GM23338 (cell line): ENCODE measurements around the gene FRMD1. TPM values are rescaled to one million over a fixed set of nuclear protein-coding genes. Genes with fewer than 3 reads are reported as not detected.
A peak's percentile ranks its signal among the peaks of the same experiment; 100 is the strongest.

Experiments
- ATAC-seq: fragments of 200-7000 bp; cut with Tn5 transposase; 3 replicates; pipeline ENCODE4 v1.9.1; 2020
- DNase-seq: peaks from one replicate; pipeline ENCODE4 v3.0.0-alpha.2; 2015; ENCODE audit warnings: low spot score
- H2AFZ ChIP-seq: fragments of 200-600 bp; sonication (generic); 2 replicates; pipeline ENCODE4 v1.8.0; 2016; ENCODE audit warnings: antibody characterized with exemption, mild to moderate bottlenecking, moderate library complexity
- H3F3A ChIP-seq: fragments of 200-600 bp; sonication (generic); replicated peaks from 2 replicates; pipeline ENCODE4 v1.8.0; 2017; ENCODE audit warnings: antibody characterized with exemption, mixed run types, low read depth
- H3K27ac ChIP-seq: fragments of 200-600 bp; sonication (generic); 2 replicates; pipeline ENCODE4 v1.6.1; 2016; ENCODE audit warnings: low read depth
- H3K27me3 ChIP-seq: fragments of 200-600 bp; sonication (generic); 2 replicates; pipeline ENCODE4 v1.8.0; 2016; ENCODE audit warnings: mild to moderate bottlenecking, mixed run types, moderate library complexity; ENCODE audit not compliant: insufficient read depth
- H3K36me3 ChIP-seq: fragments of 200-600 bp; sonication (generic); 2 replicates; pipeline ENCODE4 v1.8.0; 2016; ENCODE audit warnings: mild to moderate bottlenecking; ENCODE audit not compliant: insufficient read depth
- H3K4me1 ChIP-seq: fragments of 200-600 bp; sonication (generic); 2 replicates; pipeline ENCODE4 v1.8.0; 2016; ENCODE audit warnings: mild to moderate bottlenecking, moderate library complexity; ENCODE audit not compliant: insufficient read depth
- H3K4me2 ChIP-seq: fragments of 200-600 bp; sonication (generic); 2 replicates; pipeline ENCODE4 v1.7.1; 2017; ENCODE audit warnings: mixed run types
- H3K4me3 ChIP-seq: fragments of 200-600 bp; sonication (generic); 2 replicates; pipeline ENCODE4 v1.6.1; 2016; ENCODE audit warnings: mixed run types
- H3K79me2 ChIP-seq: fragments of 200-600 bp; sonication (generic); replicated peaks from 2 replicates; pipeline ENCODE4 v1.8.0; 2017; ENCODE audit warnings: mild to moderate bottlenecking; ENCODE audit not compliant: insufficient read depth
- H3K9me2 ChIP-seq: fragments of 200-600 bp; sonication (generic); 2 replicates; pipeline ENCODE4 v1.8.0; 2017; ENCODE audit not compliant: insufficient read depth
- H4K20me1 ChIP-seq: fragments of 200-600 bp; sonication (generic); replicated peaks from 2 replicates; pipeline ENCODE4 v1.8.0; 2017; ENCODE audit warnings: mild to moderate bottlenecking; ENCODE audit not compliant: insufficient read depth
- H3K27ac Mint-ChIP-seq: 2 replicates; pipeline ENCODE4 v1.8.0; 2020; ENCODE audit warnings: inconsistent platforms, mild to moderate bottlenecking, moderate library complexity, mixed read lengths
- H3K27me3 Mint-ChIP-seq: 3 replicates; pipeline ENCODE4 v1.8.0; 2022; ENCODE audit warnings: low read depth, mild to moderate bottlenecking, moderate library complexity, mixed read lengths, inconsistent platforms; ENCODE audit not compliant: insufficient read depth, poor library complexity
- H3K36me3 Mint-ChIP-seq: 3 replicates; pipeline ENCODE4 v1.8.0; 2021; ENCODE audit warnings: low read depth, mild to moderate bottlenecking, inconsistent platforms, moderate library complexity, mixed read lengths
- H3K4me1 Mint-ChIP-seq: 3 replicates; pipeline ENCODE4 v1.8.0; 2020; ENCODE audit warnings: mild to moderate bottlenecking, inconsistent platforms, mixed read lengths
- H3K4me3 Mint-ChIP-seq: 3 replicates; pipeline ENCODE4 v1.8.0; 2021; ENCODE audit warnings: moderate library complexity, mild to moderate bottlenecking, inconsistent platforms, mixed read lengths
- H3K9me3 Mint-ChIP-seq: 3 replicates; pipeline ENCODE4 v1.8.0; 2020; ENCODE audit warnings: moderate library complexity, mild to moderate bottlenecking, inconsistent platforms, mixed read lengths
- CREB1 ChIP-seq: fragments of 250-450 bp; sonication (Bioruptor Pico); IDR thresholded peaks from 2 replicates; pipeline ENCODE4 v1.5.0; 2020; ENCODE audit warnings: low read depth, mild to moderate bottlenecking, moderate library complexity
- EZH2 ChIP-seq: fragments of 200-600 bp; sonication (generic); IDR thresholded peaks from one replicate; pipeline ENCODE4 v1.8.0; 2017; ENCODE audit warnings: antibody characterized with exemption, mild to moderate bottlenecking, low read depth; ENCODE audit not compliant: unreplicated experiment
- EZH2phosphoT487 ChIP-seq: fragments of 200-600 bp; sonication (generic); IDR thresholded peaks from one replicate; pipeline ENCODE4 v1.8.1; 2018; ENCODE audit warnings: antibody characterized with exemption; ENCODE audit not compliant: unreplicated experiment
- JUNB ChIP-seq: IDR thresholded peaks from one replicate; pipeline ENCODE4 v1.6.1; 2016; ENCODE audit warnings: antibody characterized with exemption; ENCODE audit not compliant: unreplicated experiment
- NANOG ChIP-seq: IDR thresholded peaks from 2 replicates; pipeline ENCODE4 v1.6.1; 2016; ENCODE audit warnings: antibody characterized with exemption, borderline replicate concordance
- POLR2AphosphoS5 ChIP-seq: IDR thresholded peaks from 2 replicates; pipeline ENCODE4 v1.6.1; 2016; ENCODE audit warnings: antibody characterized with exemption, low read depth
- STAT1 ChIP-seq: IDR thresholded peaks from one replicate; pipeline ENCODE4 v1.6.1; 2016; ENCODE audit warnings: antibody characterized with exemption; ENCODE audit not compliant: unreplicated experiment
- ZNF114 ChIP-seq: fragments of 250-450 bp; sonication (Bioruptor Pico); IDR thresholded peaks from 2 replicates; pipeline ENCODE4 v1.5.0; 2020; ENCODE audit warnings: mild to moderate bottlenecking, moderate library complexity
- ZNF331 ChIP-seq: fragments of 250-450 bp; sonication (Bioruptor Pico); IDR thresholded peaks from 2 replicates; pipeline ENCODE4 v1.5.0; 2020; ENCODE audit warnings: low read depth, mild to moderate bottlenecking, moderate library complexity
- polyA plus RNA-seq: library from polyadenylated mRNA; unstranded; fragments of >200 nt; fragmentation: Nextera tagmentation; extraction: Ambion mirVana; gene quantifications from 2 replicates; pipeline ENCODE4 v1.2.1, GENCODE V29; 2016
- total RNA-seq: library from RNA; depleted of rRNA; stranded (reverse); fragments of >200 nt; shearing (Covaris generic); gene quantifications from 2 replicates; pipeline ENCODE4 v1.2.3, GENCODE V29; 2014
- TF ChIP-seq, protein P1 (sequence below): fragments of 250-450 bp; sonication (Bioruptor Pico); IDR thresholded peaks from 2 replicates; pipeline ENCODE4 v1.5.0; 2020; ENCODE audit warnings: mild to moderate bottlenecking, moderate library complexity
- TF ChIP-seq, protein P2 (sequence below): IDR thresholded peaks from 2 replicates; pipeline ENCODE4 v1.6.1; 2016; ENCODE audit warnings: antibody characterized with exemption
- TF ChIP-seq, protein P3 (sequence below), 2 experiments: fragments of 200-600 bp in 1 of 2; sonication (generic) in 1 of 2; conservative IDR thresholded peaks; 2 replicates each; pipeline versions ENCODE4 v1.5.1 to v1.6.1; 2016 to 2017; ENCODE audit warnings: antibody characterized with exemption in 2 of 2, low read depth in 2 of 2, mild to moderate bottlenecking in 2 of 2, moderate library complexity in 1 of 2
- TF ChIP-seq, protein P4 (sequence below): IDR thresholded peaks from one replicate; pipeline ENCODE4 v1.6.1; 2018; ENCODE audit warnings: antibody characterized with exemption; ENCODE audit not compliant: unreplicated experiment

The FRMD1 gene
- total and polyA plus RNA-seq, 2 experiments from 2014 or later = 1.0 to 2.0 TPM

DNA sequence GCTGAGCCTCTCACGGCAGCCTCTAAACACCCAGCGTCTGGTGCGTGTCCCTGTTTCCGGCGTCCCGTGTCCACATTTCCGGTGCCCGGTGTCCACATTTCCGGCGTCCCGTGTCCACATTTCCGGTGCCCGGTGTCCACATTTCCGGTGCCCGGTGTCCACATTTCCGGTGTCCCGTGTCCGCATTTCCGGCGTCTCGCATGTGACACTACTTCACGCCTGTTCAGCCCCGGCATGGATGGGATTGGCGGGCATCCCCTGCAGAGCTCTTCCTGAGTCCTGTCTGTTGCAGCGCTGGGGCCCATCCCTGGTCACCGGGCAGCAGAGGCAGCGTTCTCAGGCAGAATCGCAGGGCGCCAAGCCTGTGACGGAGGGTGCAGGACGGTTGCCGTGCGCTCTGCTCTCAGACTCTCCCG lies 3.2 kb downstream of the FRMD1 start:
- H3K4me2 ChIP-seq = no peak overlapping the region
- no peak overlapping the region for H3K4me3 ChIP-seq
- H3K27ac ChIP-seq = no peak overlapping the region
- Mint-ChIP-seq H3K9me3 (no peaks in the 10 kb centered on the region), H3K4me3 (no peak overlapping the region), H3K36me3 (no peaks in the 10 kb centered on the region), H3K27me3 (peaks cover 12% of the 10 kb centered on the region), H3K4me1 (peaks cover 7% of the 10 kb centered on the region), H3K27ac (no peak overlapping the region)
- peak overlapping the region; percentile 80; the same call in 1 of the 2 replicates for H2AFZ ChIP-seq
- H3F3A ChIP-seq = 0 out of 2 replicates have a peak, but pooled peaks cover 3% of the 10 kb centered on the region
- H3K4me1 ChIP-seq = no peaks in the 10 kb centered on the region
- DNase-seq (no peak), ATAC-seq (no peak)
- no peak for TF ChIP-seq EZH2phosphoT487
- no peak for TF ChIP-seq EZH2
- TF ChIP-seq ZNF331 = no peak
- TF ChIP-seq JUNB = no peak
- TF ChIP-seq, protein P1, sequence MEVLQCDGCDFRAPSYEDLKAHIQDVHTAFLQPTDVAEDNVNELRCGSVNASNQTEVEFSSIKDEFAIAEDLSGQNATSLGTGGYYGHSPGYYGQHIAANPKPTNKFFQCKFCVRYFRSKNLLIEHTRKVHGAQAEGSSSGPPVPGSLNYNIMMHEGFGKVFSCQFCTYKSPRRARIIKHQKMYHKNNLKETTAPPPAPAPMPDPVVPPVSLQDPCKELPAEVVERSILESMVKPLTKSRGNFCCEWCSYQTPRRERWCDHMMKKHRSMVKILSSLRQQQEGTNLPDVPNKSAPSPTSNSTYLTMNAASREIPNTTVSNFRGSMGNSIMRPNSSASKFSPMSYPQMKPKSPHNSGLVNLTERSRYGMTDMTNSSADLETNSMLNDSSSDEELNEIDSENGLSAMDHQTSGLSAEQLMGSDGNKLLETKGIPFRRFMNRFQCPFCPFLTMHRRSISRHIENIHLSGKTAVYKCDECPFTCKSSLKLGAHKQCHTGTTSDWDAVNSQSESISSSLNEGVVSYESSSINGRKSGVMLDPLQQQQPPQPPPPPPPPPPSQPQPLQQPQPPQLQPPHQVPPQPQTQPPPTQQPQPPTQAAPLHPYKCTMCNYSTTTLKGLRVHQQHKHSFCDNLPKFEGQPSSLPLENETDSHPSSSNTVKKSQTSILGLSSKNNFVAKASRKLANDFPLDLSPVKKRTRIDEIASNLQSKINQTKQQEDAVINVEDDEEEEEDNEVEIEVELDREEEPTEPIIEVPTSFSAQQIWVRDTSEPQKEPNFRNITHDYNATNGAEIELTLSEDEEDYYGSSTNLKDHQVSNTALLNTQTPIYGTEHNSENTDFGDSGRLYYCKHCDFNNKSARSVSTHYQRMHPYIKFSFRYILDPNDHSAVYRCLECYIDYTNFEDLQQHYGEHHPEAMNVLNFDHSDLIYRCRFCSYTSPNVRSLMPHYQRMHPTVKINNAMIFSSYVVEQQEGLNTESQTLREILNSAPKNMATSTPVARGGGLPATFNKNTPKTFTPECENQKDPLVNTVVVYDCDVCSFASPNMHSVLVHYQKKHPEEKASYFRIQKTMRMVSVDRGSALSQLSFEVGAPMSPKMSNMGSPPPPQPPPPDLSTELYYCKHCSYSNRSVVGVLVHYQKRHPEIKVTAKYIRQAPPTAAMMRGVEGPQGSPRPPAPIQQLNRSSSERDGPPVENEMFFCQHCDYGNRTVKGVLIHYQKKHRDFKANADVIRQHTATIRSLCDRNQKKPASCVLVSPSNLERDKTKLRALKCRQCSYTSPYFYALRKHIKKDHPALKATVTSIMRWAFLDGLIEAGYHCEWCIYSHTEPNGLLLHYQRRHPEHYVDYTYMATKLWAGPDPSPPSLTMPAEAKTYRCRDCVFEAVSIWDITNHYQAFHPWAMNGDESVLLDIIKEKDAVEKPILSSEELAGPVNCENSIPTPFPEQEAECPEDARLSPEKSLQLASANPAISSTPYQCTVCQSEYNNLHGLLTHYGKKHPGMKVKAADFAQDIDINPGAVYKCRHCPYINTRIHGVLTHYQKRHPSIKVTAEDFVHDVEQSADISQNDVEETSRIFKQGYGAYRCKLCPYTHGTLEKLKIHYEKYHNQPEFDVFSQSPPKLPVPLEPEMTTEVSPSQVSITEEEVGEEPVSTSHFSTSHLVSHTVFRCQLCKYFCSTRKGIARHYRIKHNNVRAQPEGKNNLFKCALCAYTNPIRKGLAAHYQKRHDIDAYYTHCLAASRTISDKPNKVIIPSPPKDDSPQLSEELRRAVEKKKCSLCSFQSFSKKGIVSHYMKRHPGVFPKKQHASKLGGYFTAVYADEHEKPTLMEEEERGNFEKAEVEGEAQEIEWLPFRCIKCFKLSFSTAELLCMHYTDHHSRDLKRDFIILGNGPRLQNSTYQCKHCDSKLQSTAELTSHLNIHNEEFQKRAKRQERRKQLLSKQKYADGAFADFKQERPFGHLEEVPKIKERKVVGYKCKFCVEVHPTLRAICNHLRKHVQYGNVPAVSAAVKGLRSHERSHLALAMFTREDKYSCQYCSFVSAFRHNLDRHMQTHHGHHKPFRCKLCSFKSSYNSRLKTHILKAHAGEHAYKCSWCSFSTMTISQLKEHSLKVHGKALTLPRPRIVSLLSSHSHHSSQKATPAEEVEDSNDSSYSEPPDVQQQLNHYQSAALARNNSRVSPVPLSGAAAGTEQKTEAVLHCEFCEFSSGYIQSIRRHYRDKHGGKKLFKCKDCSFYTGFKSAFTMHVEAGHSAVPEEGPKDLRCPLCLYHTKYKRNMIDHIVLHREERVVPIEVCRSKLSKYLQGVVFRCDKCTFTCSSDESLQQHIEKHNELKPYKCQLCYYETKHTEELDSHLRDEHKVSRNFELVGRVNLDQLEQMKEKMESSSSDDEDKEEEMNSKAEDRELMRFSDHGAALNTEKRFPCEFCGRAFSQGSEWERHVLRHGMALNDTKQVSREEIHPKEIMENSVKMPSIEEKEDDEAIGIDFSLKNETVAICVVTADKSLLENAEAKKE = no peak
- TF ChIP-seq, protein P2, sequence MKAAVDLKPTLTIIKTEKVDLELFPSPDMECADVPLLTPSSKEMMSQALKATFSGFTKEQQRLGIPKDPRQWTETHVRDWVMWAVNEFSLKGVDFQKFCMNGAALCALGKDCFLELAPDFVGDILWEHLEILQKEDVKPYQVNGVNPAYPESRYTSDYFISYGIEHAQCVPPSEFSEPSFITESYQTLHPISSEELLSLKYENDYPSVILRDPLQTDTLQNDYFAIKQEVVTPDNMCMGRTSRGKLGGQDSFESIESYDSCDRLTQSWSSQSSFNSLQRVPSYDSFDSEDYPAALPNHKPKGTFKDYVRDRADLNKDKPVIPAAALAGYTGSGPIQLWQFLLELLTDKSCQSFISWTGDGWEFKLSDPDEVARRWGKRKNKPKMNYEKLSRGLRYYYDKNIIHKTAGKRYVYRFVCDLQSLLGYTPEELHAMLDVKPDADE = no peak
- TF ChIP-seq, protein P3, sequence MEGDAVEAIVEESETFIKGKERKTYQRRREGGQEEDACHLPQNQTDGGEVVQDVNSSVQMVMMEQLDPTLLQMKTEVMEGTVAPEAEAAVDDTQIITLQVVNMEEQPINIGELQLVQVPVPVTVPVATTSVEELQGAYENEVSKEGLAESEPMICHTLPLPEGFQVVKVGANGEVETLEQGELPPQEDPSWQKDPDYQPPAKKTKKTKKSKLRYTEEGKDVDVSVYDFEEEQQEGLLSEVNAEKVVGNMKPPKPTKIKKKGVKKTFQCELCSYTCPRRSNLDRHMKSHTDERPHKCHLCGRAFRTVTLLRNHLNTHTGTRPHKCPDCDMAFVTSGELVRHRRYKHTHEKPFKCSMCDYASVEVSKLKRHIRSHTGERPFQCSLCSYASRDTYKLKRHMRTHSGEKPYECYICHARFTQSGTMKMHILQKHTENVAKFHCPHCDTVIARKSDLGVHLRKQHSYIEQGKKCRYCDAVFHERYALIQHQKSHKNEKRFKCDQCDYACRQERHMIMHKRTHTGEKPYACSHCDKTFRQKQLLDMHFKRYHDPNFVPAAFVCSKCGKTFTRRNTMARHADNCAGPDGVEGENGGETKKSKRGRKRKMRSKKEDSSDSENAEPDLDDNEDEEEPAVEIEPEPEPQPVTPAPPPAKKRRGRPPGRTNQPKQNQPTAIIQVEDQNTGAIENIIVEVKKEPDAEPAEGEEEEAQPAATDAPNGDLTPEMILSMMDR (conservative IDR thresholded peaks at IDR 0.05; ENCODE audit: low read depth in 2 of 2) = no peak
- TF ChIP-seq, protein P4, sequence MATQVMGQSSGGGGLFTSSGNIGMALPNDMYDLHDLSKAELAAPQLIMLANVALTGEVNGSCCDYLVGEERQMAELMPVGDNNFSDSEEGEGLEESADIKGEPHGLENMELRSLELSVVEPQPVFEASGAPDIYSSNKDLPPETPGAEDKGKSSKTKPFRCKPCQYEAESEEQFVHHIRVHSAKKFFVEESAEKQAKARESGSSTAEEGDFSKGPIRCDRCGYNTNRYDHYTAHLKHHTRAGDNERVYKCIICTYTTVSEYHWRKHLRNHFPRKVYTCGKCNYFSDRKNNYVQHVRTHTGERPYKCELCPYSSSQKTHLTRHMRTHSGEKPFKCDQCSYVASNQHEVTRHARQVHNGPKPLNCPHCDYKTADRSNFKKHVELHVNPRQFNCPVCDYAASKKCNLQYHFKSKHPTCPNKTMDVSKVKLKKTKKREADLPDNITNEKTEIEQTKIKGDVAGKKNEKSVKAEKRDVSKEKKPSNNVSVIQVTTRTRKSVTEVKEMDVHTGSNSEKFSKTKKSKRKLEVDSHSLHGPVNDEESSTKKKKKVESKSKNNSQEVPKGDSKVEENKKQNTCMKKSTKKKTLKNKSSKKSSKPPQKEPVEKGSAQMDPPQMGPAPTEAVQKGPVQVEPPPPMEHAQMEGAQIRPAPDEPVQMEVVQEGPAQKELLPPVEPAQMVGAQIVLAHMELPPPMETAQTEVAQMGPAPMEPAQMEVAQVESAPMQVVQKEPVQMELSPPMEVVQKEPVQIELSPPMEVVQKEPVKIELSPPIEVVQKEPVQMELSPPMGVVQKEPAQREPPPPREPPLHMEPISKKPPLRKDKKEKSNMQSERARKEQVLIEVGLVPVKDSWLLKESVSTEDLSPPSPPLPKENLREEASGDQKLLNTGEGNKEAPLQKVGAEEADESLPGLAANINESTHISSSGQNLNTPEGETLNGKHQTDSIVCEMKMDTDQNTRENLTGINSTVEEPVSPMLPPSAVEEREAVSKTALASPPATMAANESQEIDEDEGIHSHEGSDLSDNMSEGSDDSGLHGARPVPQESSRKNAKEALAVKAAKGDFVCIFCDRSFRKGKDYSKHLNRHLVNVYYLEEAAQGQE = no peak
- TF ChIP-seq STAT1 = no peak
- no peak for TF ChIP-seq ZNF114
- no peak for TF ChIP-seq NANOG
- no peak for TF ChIP-seq POLR2AphosphoS5
- TF ChIP-seq CREB1 (CRISPR knock-in tag) = no peak
- H3K27me3 ChIP-seq = no peaks in the 10 kb centered on the region
- no peaks in the 10 kb centered on the region for H3K9me2 ChIP-seq
- no peaks in the 10 kb centered on the region for H3K79me2 ChIP-seq
- H4K20me1 ChIP-seq = no peaks in the 10 kb centered on the region
- no peaks in the 10 kb centered on the region for H3K36me3 ChIP-seq
